WTC11 (cell line): ENCODE data around the gene TTC24. TPM values are rescaled to one million over a fixed set of nuclear protein-coding genes. Genes with fewer than 3 reads are reported as not detected.

Experiments used
- ATAC-seq: fragments of 200-7000 bp; cut with Tn5 transposase; 2 replicates; pipeline ENCODE4 v1.10.0; 2021; ENCODE audit warnings: mild to moderate bottlenecking, moderate library complexity
- CTCF ChIA-PET: fragments of 300-600 bp; sonication (Branson Sonifier 250); formaldehyde crosslinking; loops from one replicate; lab custom pipeline; 2021; ENCODE audit warnings: antibody characterized with exemption; lab: Charles Lee
- POLR2A ChIA-PET: fragments of 350-600 bp; sonication (Branson Sonifier 250); formaldehyde crosslinking; loops from one replicate; lab custom pipeline; 2021; ENCODE audit warnings: antibody characterized with exemption; lab: Charles Lee
- DNase-seq: peaks from one replicate; pipeline ENCODE4 v3.0.0; 2021; ENCODE audit warnings: low spot score
- H3K27ac Mint-ChIP-seq: 2 replicates; pipeline ENCODE4 v1.8.0; 2021; ENCODE audit warnings: mixed read lengths
- H3K27me3 Mint-ChIP-seq: 2 replicates; pipeline ENCODE4 v1.8.0; 2021; ENCODE audit warnings: low read depth, mild to moderate bottlenecking, moderate library complexity, mixed read lengths
- H3K36me3 Mint-ChIP-seq: 2 replicates; pipeline ENCODE4 v1.8.0; 2021; ENCODE audit warnings: mixed read lengths
- H3K4me1 Mint-ChIP-seq: 2 replicates; pipeline ENCODE4 v1.8.0; 2022; ENCODE audit warnings: mixed read lengths
- H3K4me3 Mint-ChIP-seq: 2 replicates; pipeline ENCODE4 v1.8.0; 2021; ENCODE audit warnings: mild to moderate bottlenecking, moderate library complexity, mixed read lengths
- H3K9me3 Mint-ChIP-seq: 2 replicates; pipeline ENCODE4 v1.8.0; 2021; ENCODE audit warnings: mixed read lengths
- CBFB ChIP-seq: sonication (generic); formaldehyde crosslinking; IDR thresholded peaks from 2 replicates; pipeline ENCODE4 v1.8.1; 2022; ENCODE audit warnings: mild to moderate bottlenecking, low read depth, missing genetic modification reagents
- FOXK1 ChIP-seq: sonication (generic); formaldehyde crosslinking; IDR thresholded peaks from 2 replicates; pipeline ENCODE4 v1.8.0; 2022; ENCODE audit warnings: mild to moderate bottlenecking, moderate library complexity, missing genetic modification reagents
- FOXP1 ChIP-seq: sonication (generic); formaldehyde crosslinking; IDR thresholded peaks from 2 replicates; pipeline ENCODE4 v1.8.0; 2022; ENCODE audit warnings: missing genetic modification reagents, mild to moderate bottlenecking, moderate library complexity, borderline replicate concordance
- JAZF1 ChIP-seq: fragments of 250-450 bp; sonication (Bioruptor Pico); IDR thresholded peaks from 2 replicates; pipeline ENCODE4 v1.9.0; 2021; ENCODE audit warnings: moderate library complexity, mild to moderate bottlenecking, inconsistent platforms
- MYBL2 ChIP-seq: sonication (generic); formaldehyde crosslinking; IDR thresholded peaks from 2 replicates; pipeline ENCODE4 v1.8.1; 2023; ENCODE audit warnings: mild to moderate bottlenecking, moderate library complexity, missing genetic modification reagents
- NFE2L1 ChIP-seq: sonication (generic); formaldehyde crosslinking; IDR thresholded peaks from 2 replicates; pipeline ENCODE4 v1.8.1; 2023; ENCODE audit warnings: missing genetic modification reagents
- NFYB ChIP-seq: sonication (generic); formaldehyde crosslinking; conservative IDR thresholded peaks from 2 replicates; pipeline ENCODE4 v1.8.0; 2022; ENCODE audit warnings: low read depth, missing genetic modification reagents
- NR1H2 ChIP-seq: sonication (generic); formaldehyde crosslinking; IDR thresholded peaks from 2 replicates; pipeline ENCODE4 v1.9.0; 2021; ENCODE audit warnings: mild to moderate bottlenecking, moderate library complexity, missing genetic modification reagents
- RELA ChIP-seq: sonication (generic); formaldehyde crosslinking; IDR thresholded peaks from 2 replicates; pipeline ENCODE4 v1.8.1; 2022; ENCODE audit warnings: missing genetic modification reagents, mild to moderate bottlenecking, borderline replicate concordance
- SMAD4 ChIP-seq: sonication (generic); formaldehyde crosslinking; IDR thresholded peaks from 2 replicates; pipeline ENCODE4 v1.8.0; 2022; ENCODE audit warnings: mild to moderate bottlenecking, missing genetic modification reagents
- TP53 ChIP-seq: sonication (generic); formaldehyde crosslinking; IDR thresholded peaks from 2 replicates; pipeline ENCODE4 v1.8.1; 2023; ENCODE audit warnings: mild to moderate bottlenecking, missing genetic modification reagents
- ZNF219 ChIP-seq: sonication (generic); formaldehyde crosslinking; IDR thresholded peaks from 2 replicates; pipeline ENCODE4 v1.8.0; 2023; ENCODE audit warnings: missing genetic modification reagents, mild to moderate bottlenecking, borderline replicate concordance
- ZNF423 ChIP-seq: fragments of 250-450 bp; sonication (Bioruptor Pico); IDR thresholded peaks from 2 replicates; pipeline ENCODE4 v2.1.2; 2022; ENCODE audit warnings: mild to moderate bottlenecking, moderate library complexity
- total RNA-seq: library from RNA; stranded (reverse); gene quantifications from 3 replicates; pipeline ENCODE4 v1.2.3, GENCODE V29; 2021
- TF ChIP-seq, protein P1 (sequence below): sonication (generic); formaldehyde crosslinking; IDR thresholded peaks from 2 replicates; pipeline ENCODE4 v1.8.1; 2022; ENCODE audit warnings: low read depth, mild to moderate bottlenecking, moderate library complexity, missing genetic modification reagents, borderline replicate concordance
- TF ChIP-seq, protein P2 (sequence below): sonication (generic); formaldehyde crosslinking; IDR thresholded peaks from 2 replicates; pipeline ENCODE4 v1.8.1; 2022; ENCODE audit warnings: mild to moderate bottlenecking, moderate library complexity, missing genetic modification reagents
- TF ChIP-seq, protein P3 (sequence below): sonication (generic); formaldehyde crosslinking; IDR thresholded peaks from 2 replicates; pipeline ENCODE4 v1.8.0; 2022; ENCODE audit warnings: mild to moderate bottlenecking, missing genetic modification reagents
- TF ChIP-seq, protein P4 (sequence below): fragments of 200-600 bp; IDR thresholded peaks from 2 replicates; pipeline ENCODE4 v1.8.0; 2022; ENCODE audit warnings: antibody characterized with exemption
- TF ChIP-seq, protein P5 (sequence below): sonication (generic); formaldehyde crosslinking; IDR thresholded peaks from 2 replicates; pipeline ENCODE4 v1.8.1; 2023; ENCODE audit warnings: mild to moderate bottlenecking, missing genetic modification reagents

TTC24 gene
- total RNA-seq, 1 experiment from 2014 or later = 0.20 TPM

DNA sequence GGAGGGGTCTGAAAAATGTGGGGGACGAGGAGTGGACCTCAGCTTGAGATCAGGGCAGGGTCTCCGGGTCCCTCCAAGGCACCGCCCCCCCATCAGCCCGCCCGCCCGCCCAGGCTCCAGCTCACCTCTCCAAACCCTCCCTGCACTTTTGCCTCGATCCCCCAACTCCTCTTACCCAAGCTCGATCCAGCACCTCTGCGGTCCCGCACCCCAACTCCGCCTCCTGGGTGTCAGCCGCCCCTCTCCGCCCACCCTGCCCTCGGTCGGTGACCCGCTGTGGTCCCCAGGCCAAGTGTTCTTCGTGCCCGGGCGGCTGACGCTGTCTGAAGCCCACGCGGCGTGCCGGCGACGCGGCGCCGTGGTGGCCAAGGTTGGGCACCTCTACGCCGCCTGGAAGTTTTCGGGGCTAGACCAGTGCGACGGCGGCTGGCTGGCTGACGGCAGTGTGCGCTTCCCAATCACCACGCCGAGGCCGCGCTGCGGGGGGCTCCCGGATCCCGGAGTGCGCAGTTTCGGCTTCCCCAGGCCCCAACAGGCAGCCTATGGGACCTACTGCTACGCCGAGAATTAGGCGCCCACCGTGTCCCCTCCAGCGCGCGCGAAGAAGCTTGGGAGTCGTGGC lies 45.4 kb downstream of the TTC24 start:
- Mint-ChIP-seq H3K27me3 (peaks cover 86% of the 10 kb centered on the region), H3K4me3 (peak overlapping the region; percentile 79), H3K36me3 (no peaks in the 10 kb centered on the region), H3K9me3 (no peaks in the 10 kb centered on the region), H3K27ac (no peak overlapping the region), H3K4me1 (peaks cover 6% of the 10 kb centered on the region)
- CTCF ChIA-PET = interaction anchor here (0.7 to 13.2 kb wide), 53 partner anchors 9 to 303 kb away, joined by 3 to 365 read pairs (median 7); partner anchors contain the start of genes BCAN, CRABP2, GPATCH4 and HDGF
- ATAC-seq = peak; percentile 18
- DNase-seq = peak; percentile 36
- TF ChIP-seq JAZF1 (CRISPR knock-in tag) (no peak), FOXP1 (CRISPR knock-in tag) (no peak), NFYB (CRISPR knock-in tag) (0 out of 2 replicates have a peak, but pooled peaks have one; percentile 5), ZNF423 (peak; percentile 64; the same call in 1 of the 2 replicates), MYBL2 (CRISPR knock-in tag) (no peak; the same call in 1 of the 2 replicates), NR1H2 (CRISPR knock-in tag) (no peak), SMAD4 (CRISPR knock-in tag) (0 out of 2 replicates have a peak, but pooled peaks have one; percentile 36), FOXK1 (CRISPR knock-in tag) (no peak), TP53 (CRISPR knock-in tag) (0 out of 2 replicates have a peak, but pooled peaks have one; percentile 4)
- TF ChIP-seq, protein P1, sequence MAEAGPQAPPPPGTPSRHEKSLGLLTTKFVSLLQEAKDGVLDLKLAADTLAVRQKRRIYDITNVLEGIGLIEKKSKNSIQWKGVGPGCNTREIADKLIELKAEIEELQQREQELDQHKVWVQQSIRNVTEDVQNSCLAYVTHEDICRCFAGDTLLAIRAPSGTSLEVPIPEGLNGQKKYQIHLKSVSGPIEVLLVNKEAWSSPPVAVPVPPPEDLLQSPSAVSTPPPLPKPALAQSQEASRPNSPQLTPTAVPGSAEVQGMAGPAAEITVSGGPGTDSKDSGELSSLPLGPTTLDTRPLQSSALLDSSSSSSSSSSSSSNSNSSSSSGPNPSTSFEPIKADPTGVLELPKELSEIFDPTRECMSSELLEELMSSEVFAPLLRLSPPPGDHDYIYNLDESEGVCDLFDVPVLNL = 0 out of 2 replicates have a peak, but pooled peaks have one; percentile 8
- TF ChIP-seq, protein P2, sequence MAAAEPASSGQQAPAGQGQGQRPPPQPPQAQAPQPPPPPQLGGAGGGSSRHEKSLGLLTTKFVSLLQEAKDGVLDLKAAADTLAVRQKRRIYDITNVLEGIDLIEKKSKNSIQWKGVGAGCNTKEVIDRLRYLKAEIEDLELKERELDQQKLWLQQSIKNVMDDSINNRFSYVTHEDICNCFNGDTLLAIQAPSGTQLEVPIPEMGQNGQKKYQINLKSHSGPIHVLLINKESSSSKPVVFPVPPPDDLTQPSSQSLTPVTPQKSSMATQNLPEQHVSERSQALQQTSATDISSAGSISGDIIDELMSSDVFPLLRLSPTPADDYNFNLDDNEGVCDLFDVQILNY = no peak
- TF ChIP-seq, protein P3, sequence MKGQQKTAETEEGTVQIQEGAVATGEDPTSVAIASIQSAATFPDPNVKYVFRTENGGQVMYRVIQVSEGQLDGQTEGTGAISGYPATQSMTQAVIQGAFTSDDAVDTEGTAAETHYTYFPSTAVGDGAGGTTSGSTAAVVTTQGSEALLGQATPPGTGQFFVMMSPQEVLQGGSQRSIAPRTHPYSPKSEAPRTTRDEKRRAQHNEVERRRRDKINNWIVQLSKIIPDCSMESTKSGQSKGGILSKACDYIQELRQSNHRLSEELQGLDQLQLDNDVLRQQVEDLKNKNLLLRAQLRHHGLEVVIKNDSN (CRISPR knock-in tag) = peak; percentile 7; the same call in 1 of the 2 replicates
- TF ChIP-seq, protein P4, sequence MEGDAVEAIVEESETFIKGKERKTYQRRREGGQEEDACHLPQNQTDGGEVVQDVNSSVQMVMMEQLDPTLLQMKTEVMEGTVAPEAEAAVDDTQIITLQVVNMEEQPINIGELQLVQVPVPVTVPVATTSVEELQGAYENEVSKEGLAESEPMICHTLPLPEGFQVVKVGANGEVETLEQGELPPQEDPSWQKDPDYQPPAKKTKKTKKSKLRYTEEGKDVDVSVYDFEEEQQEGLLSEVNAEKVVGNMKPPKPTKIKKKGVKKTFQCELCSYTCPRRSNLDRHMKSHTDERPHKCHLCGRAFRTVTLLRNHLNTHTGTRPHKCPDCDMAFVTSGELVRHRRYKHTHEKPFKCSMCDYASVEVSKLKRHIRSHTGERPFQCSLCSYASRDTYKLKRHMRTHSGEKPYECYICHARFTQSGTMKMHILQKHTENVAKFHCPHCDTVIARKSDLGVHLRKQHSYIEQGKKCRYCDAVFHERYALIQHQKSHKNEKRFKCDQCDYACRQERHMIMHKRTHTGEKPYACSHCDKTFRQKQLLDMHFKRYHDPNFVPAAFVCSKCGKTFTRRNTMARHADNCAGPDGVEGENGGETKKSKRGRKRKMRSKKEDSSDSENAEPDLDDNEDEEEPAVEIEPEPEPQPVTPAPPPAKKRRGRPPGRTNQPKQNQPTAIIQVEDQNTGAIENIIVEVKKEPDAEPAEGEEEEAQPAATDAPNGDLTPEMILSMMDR = no peak
- TF ChIP-seq, all 79 proteins: peak for 6
- POLR2A ChIA-PET = interaction anchor here (0.9 to 2.3 kb wide), 8 partner anchors 13 to 82 kb away, joined by 3 to 16 read pairs (median 6); partner anchors contain the start of gene NES

DNA sequence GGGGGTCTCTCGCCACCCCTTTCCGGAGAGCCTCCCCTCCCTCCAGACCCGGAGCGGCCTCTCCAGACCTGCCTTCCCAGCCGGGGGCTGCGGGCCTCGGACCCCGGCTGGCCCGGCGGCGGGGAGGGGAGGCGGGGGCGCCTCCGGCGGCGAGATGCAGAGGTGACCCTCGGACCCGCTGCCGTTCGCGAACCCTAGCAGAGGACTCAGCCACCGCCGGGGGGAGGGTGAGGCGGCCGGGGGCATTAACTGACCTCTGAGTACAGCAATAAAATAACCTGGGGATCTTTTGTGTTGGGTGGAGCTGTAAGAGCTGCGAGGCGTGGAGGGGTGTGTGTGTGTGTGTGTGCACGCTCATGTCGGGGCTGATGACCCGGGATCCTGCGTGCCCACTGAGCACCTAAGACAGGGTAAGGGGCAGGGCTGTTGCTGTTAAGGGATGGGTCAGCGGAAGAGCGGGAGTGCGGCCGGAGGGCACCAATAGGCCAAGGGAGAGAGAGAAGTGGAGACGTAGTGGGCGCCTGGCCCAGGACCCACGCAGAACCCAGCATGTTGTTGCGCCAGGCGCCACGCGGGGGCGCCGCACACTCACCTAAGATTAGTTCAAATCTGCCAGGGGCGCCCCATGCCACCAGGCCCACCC lies 46.0 kb downstream of the TTC24 start:
- Mint-ChIP-seq H3K27me3 (peaks cover 83% of the 10 kb centered on the region), H3K36me3 (no peaks in the 10 kb centered on the region), H3K9me3 (no peaks in the 10 kb centered on the region), H3K27ac (no peak overlapping the region)
- DNase-seq = peak; percentile 66
- POLR2A ChIA-PET = interaction anchor here (2.0 to 2.3 kb wide), 2 partner anchors 18 to 51 kb away, joined by 8 to 16 read pairs; partner anchors contain the start of gene NES
- TF ChIP-seq RELA (CRISPR knock-in tag) = 0 out of 2 replicates have a peak, but pooled peaks have one; percentile 38
- TF ChIP-seq, protein P4 = peak; percentile 94
- no peak for TF ChIP-seq ZNF219 (CRISPR knock-in tag)
- TF ChIP-seq CBFB (CRISPR knock-in tag) = no peak
- TF ChIP-seq, protein P5, sequence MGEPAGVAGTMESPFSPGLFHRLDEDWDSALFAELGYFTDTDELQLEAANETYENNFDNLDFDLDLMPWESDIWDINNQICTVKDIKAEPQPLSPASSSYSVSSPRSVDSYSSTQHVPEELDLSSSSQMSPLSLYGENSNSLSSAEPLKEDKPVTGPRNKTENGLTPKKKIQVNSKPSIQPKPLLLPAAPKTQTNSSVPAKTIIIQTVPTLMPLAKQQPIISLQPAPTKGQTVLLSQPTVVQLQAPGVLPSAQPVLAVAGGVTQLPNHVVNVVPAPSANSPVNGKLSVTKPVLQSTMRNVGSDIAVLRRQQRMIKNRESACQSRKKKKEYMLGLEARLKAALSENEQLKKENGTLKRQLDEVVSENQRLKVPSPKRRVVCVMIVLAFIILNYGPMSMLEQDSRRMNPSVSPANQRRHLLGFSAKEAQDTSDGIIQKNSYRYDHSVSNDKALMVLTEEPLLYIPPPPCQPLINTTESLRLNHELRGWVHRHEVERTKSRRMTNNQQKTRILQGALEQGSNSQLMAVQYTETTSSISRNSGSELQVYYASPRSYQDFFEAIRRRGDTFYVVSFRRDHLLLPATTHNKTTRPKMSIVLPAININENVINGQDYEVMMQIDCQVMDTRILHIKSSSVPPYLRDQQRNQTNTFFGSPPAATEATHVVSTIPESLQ = no peak
- peak; percentile 26; the same call in 1 of the 2 replicates for TF ChIP-seq NFE2L1 (CRISPR knock-in tag)
- TF ChIP-seq, all 79 proteins: peak for 3
- Mint-ChIP-seq H3K4me3 (peak overlapping the region; percentile 79), H3K4me1 (peaks cover 6% of the 10 kb centered on the region)
- CTCF ChIA-PET = interaction anchor here (1.1 to 13.2 kb wide), 16 partner anchors 10 to 302 kb away, joined by 4 to 365 read pairs (median 14); partner anchors contain the start of genes BCAN, MEF2D and NES
- peak; percentile 40 for ATAC-seq
